HG03460 (cell line): ENCODE results near the gene CCNH.

Source experiments
- ATAC-seq: cut with Tn5 transposase; IDR thresholded peaks from one replicate; pipeline ENCODE4 v1.9.1; 2021; ENCODE audit not compliant: unreplicated experiment

CCNH gene

GRCh38 chr5:87403899-87404298 lies 8.8 kb downstream of the CCNH start:
- ATAC-seq, result no peak

GRCh38 chr5:87403409-87403808 lies 9.3 kb downstream of the CCNH start:
- ATAC-seq, result no peak

GRCh38 chr5:87401626-87402025 lies 11.1 kb downstream of the CCNH start:
- ATAC-seq, result no peak

- peak; percentile 77 for ATAC-seq
Observed at GRCh38 chr5:87400305-87400899, 12.3 kb downstream of the CCNH start.

- ATAC-seq, result no peak
Observed at GRCh38 chr5:87399720-87400119, 13.0 kb downstream of the CCNH start.

- no peak for ATAC-seq
Observed at GRCh38 chr5:87398981-87399614, 13.6 kb downstream of the CCNH start.

GRCh38 chr5:87394411-87395165 lies 18.1 kb downstream of the CCNH start:
- no peak for ATAC-seq

GRCh38 chr5:87393331-87393730 lies 19.4 kb downstream of the CCNH start:
- ATAC-seq, result no peak

- ATAC-seq, result no peak
Observed at GRCh38 chr5:87392801-87393200, 19.9 kb downstream of the CCNH start.

- no peak for ATAC-seq
Observed at GRCh38 chr5:87392170-87392569, 20.6 kb downstream of the CCNH start.

- ATAC-seq, result no peak
Observed at GRCh38 chr5:87390576-87391199, 22.0 kb downstream of the CCNH start.

- ATAC-seq, result peak; percentile 52
Observed at GRCh38 chr5:87390075-87390474, 22.7 kb downstream of the CCNH start.

- ATAC-seq, result no peak
Observed at GRCh38 chr5:87389296-87390034, 23.3 kb downstream of the CCNH start.

- ATAC-seq, result no peak
Observed at GRCh38 chr5:87388129-87388528, 24.6 kb downstream of the CCNH start.

- ATAC-seq, result no peak
Observed at GRCh38 chr5:87385802-87386201, 26.9 kb downstream of the CCNH start.

- no peak for ATAC-seq
Observed at GRCh38 chr5:87383216-87383615, 29.5 kb downstream of the CCNH start.

GRCh38 chr5:87382224-87382623 lies 30.5 kb downstream of the CCNH start:
- no peak for ATAC-seq

- ATAC-seq, result no peak
Observed at GRCh38 chr5:87372705-87373104, 40.0 kb downstream of the CCNH start.

- ATAC-seq, result no peak
Observed at GRCh38 chr5:87369431-87369830, 43.3 kb downstream of the CCNH start.

- ATAC-seq, result no peak
Observed at GRCh38 chr5:87368601-87369000, 44.1 kb downstream of the CCNH start.

- no peak for ATAC-seq
Observed at GRCh38 chr5:87367243-87367642, 45.5 kb downstream of the CCNH start.
